Measurements from ENCODE around the gene SKAP2. TPM values are rescaled to one million over a fixed set of nuclear protein-coding genes. Genes with fewer than 3 reads are reported as not detected.

The SKAP2 gene
- polyA plus RNA-seq, 5 donors, result 32.1 to 53.9 (median 47.0) TPM

Other genes starting within 250 kb of the SKAP2 start
- gene HOXA1, start 231.4 kb upstream of the SKAP2 start, polyA plus RNA-seq (ENCODE audit: insufficient read depth in 1 of 5, insufficient read length in 5 of 5, low replicate concordance in 1 of 5), result 1 to 10 TPM; 1.8 to 2.8 (median 2.2) TPM
- gene HOXA2, start 238.1 kb upstream of the SKAP2 start, polyA plus RNA-seq (ENCODE audit: insufficient read depth in 1 of 5, insufficient read length in 5 of 5, low replicate concordance in 1 of 5), result 10 to 100 TPM; 16.0 to 23.8 (median 18.1) TPM